SK-N-SH (cell line): ENCODE data around the gene TPSG1. TPM values are rescaled to one million over a fixed set of nuclear protein-coding genes. Genes with fewer than 3 reads are reported as not detected.

ENCODE experiments used
- CTCF ChIA-PET: fragments of 300-600, 350-600 bp; formaldehyde crosslinking; extraction: SDS; loops from one replicate; lab custom pipeline; 2021; lab: Yijun Ruan, JAX
- POLR2A ChIA-PET: fragments of 350-600 bp; sonication (Branson Sonifier 250); formaldehyde crosslinking; extraction: SDS; loops from one replicate; lab custom pipeline; 2020; ENCODE audit warnings: antibody characterized with exemption, inconsistent platforms; lab: Yijun Ruan, JAX
- DNase-seq: peaks from one replicate; pipeline ENCODE4 v3.0.0; 2012
- H2AFZ ChIP-seq: fragments of 200-600 bp; sonication (generic); 2 replicates; pipeline ENCODE4 v1.8.1; 2016; ENCODE audit warnings: antibody characterized with exemption, mild to moderate bottlenecking, low read depth
- H3F3A ChIP-seq: fragments of 200-600 bp; sonication (generic); replicated peaks from 2 replicates; pipeline ENCODE3; 2016; ENCODE audit warnings: antibody characterized with exemption, mild to moderate bottlenecking; ENCODE audit not compliant: insufficient read depth
- H3K27ac ChIP-seq, 2 experiments: fragments of 200-500 bp in 1 of 2; fragments of 200-600 bp in 1 of 2; sonication (Bioruptor generic) in 1 of 2; sonication (generic), shearing (Covaris generic) in 1 of 2; 2 replicates each; pipeline versions ENCODE4 v1.5.1 to v1.6.1; 2014 to 2016; ENCODE audit warnings: low read depth in 2 of 2, inconsistent platforms in 1 of 2, low read length in 1 of 2, mild to moderate bottlenecking in 1 of 2, mixed read lengths in 1 of 2
- H3K27me3 ChIP-seq: fragments of 200-600 bp; sonication (generic), shearing (Covaris generic); 2 replicates; pipeline ENCODE4 v1.6.1; 2016; ENCODE audit warnings: mixed run types; ENCODE audit not compliant: insufficient read depth
- H3K36me3 ChIP-seq, 2 experiments: fragments of 200-500 bp in 1 of 2; fragments of 200-600 bp in 1 of 2; sonication (Bioruptor generic) in 1 of 2; sonication (generic) in 1 of 2; replicated peaks in 1 of 2; 2 replicates each; pipeline versions ENCODE3 to v1.5.1; 2014 to 2016; ENCODE audit warnings: low read length in 1 of 2, mild to moderate bottlenecking in 1 of 2; ENCODE audit not compliant: insufficient read depth in 2 of 2, control insufficient read depth in 1 of 2
- H3K4me1 ChIP-seq, 2 experiments: fragments of 200-500 bp in 1 of 2; fragments of 200-600 bp in 1 of 2; sonication (Bioruptor generic) in 1 of 2; sonication (generic), shearing (Covaris generic) in 1 of 2; 2 replicates each; pipeline versions ENCODE4 v1.5.1 to v1.6.1; 2014 to 2016; ENCODE audit warnings: low read depth in 1 of 2, low read length in 1 of 2, mixed run types in 1 of 2; ENCODE audit not compliant: insufficient read depth in 2 of 2, control insufficient read depth in 1 of 2
- H3K4me2 ChIP-seq: fragments of 200-600 bp; sonication (generic), shearing (Covaris generic); 2 replicates; pipeline ENCODE4 v1.6.1; 2017; ENCODE audit warnings: mixed run types
- H3K4me3 ChIP-seq, 2 experiments: fragments of 200-500 bp in 1 of 2; fragments of 200-600 bp in 1 of 2; sonication (Bioruptor generic) in 1 of 2; sonication (generic), shearing (Covaris generic) in 1 of 2; 2 replicates each; pipeline versions ENCODE4 v1.5.1 to v1.8.1; 2014 to 2016; ENCODE audit warnings: low read depth in 2 of 2, inconsistent platforms in 1 of 2, low read length in 1 of 2, mild to moderate bottlenecking in 1 of 2, mixed read lengths in 1 of 2, moderate library complexity in 1 of 2
- H3K79me2 ChIP-seq: fragments of 200-600 bp; sonication (generic); 2 replicates; pipeline ENCODE4 v1.8.1; 2017; ENCODE audit warnings: mild to moderate bottlenecking; ENCODE audit not compliant: insufficient read depth
- H3K9ac ChIP-seq: fragments of 200-600 bp; sonication (generic); 2 replicates; pipeline ENCODE4 v1.6.1; 2017; ENCODE audit warnings: mixed run types
- H3K9me2 ChIP-seq: fragments of 200-600 bp; sonication (generic); 2 replicates; pipeline ENCODE4 v1.6.1; 2017; ENCODE audit warnings: mixed run types
- H3K9me3 ChIP-seq: fragments of 200-600 bp; sonication (generic); 2 replicates; pipeline ENCODE4 v1.6.1; 2017; ENCODE audit warnings: mixed run types, mild to moderate bottlenecking, moderate library complexity
- H4K20me1 ChIP-seq: fragments of 200-600 bp; sonication (generic); 2 replicates; pipeline ENCODE4 v1.6.1; 2017; ENCODE audit warnings: mild to moderate bottlenecking, mixed run types; ENCODE audit not compliant: insufficient read depth
- CHD2 ChIP-seq: fragments of 150-350 bp; IDR thresholded peaks from 2 replicates; pipeline ENCODE4 v1.6.1; 2018; ENCODE audit warnings: low read length; ENCODE audit not compliant: partially characterized antibody
- EP300 ChIP-seq, 2 experiments: IDR thresholded peaks; 2 replicates each; pipeline versions ENCODE4 v1.4.0 to v1.6.1; 2012; ENCODE audit warnings: borderline replicate concordance in 1 of 2, low read depth in 1 of 2, low read length in 1 of 2
- EZH2phosphoT487 ChIP-seq: fragments of 200-600 bp; sonication (generic); IDR thresholded peaks from 2 replicates; pipeline ENCODE4 v1.6.1; 2017; ENCODE audit warnings: low read depth, mixed run types, mild to moderate bottlenecking, antibody characterized with exemption, moderate library complexity, borderline replicate concordance
- FOSL2 ChIP-seq: IDR thresholded peaks from 2 replicates; pipeline ENCODE4 v1.4.0; 2012; ENCODE audit warnings: low read depth, mild to moderate bottlenecking, moderate library complexity, borderline replicate concordance
- FOXJ3 ChIP-seq: sonication (generic); formaldehyde crosslinking; IDR thresholded peaks from 2 replicates; pipeline ENCODE4 v1.5.1; 2020; ENCODE audit warnings: mild to moderate bottlenecking, missing genetic modification reagents
- FOXM1 ChIP-seq: IDR thresholded peaks from 2 replicates; pipeline ENCODE4 v1.4.0; 2012; ENCODE audit warnings: low read depth, mild to moderate bottlenecking
- GABPA ChIP-seq: IDR thresholded peaks from 2 replicates; pipeline ENCODE4 v1.4.0; 2012; ENCODE audit warnings: low read depth, mild to moderate bottlenecking
- JUND ChIP-seq: IDR thresholded peaks from 2 replicates; pipeline ENCODE4 v1.4.0; 2012
- MXI1 ChIP-seq: IDR thresholded peaks from 2 replicates; pipeline ENCODE4 v1.6.1; 2012; ENCODE audit warnings: mild to moderate bottlenecking, low read depth, low read length, improper control_type of control experiment
- NRF1 ChIP-seq: IDR thresholded peaks from 2 replicates; pipeline ENCODE4 v1.6.1; 2012; ENCODE audit warnings: low read depth, mild to moderate bottlenecking, low read length
- POLR2AphosphoS5 ChIP-seq: IDR thresholded peaks from 2 replicates; pipeline ENCODE4 v1.6.1; 2012; ENCODE audit warnings: low read depth, low read length
- RAD21 ChIP-seq: IDR thresholded peaks from 2 replicates; pipeline ENCODE4 v1.6.1; 2012; ENCODE audit warnings: mild to moderate bottlenecking, low read length
- RFX5 ChIP-seq: IDR thresholded peaks from 2 replicates; pipeline ENCODE4 v1.6.1; 2012; ENCODE audit warnings: mild to moderate bottlenecking, improper control_type of control experiment, low read length
- RXRA ChIP-seq: IDR thresholded peaks from 2 replicates; pipeline ENCODE4 v1.4.0; 2012; ENCODE audit warnings: low read depth, mild to moderate bottlenecking, borderline replicate concordance
- SIN3A ChIP-seq: IDR thresholded peaks from 2 replicates; pipeline ENCODE4 v1.6.1; 2012; ENCODE audit warnings: low read depth, mild to moderate bottlenecking, low read length, moderate library complexity, borderline replicate concordance
- SMC3 ChIP-seq: IDR thresholded peaks from 2 replicates; pipeline ENCODE4 v1.6.1; 2012; ENCODE audit warnings: low read depth, low read length, improper control_type of control experiment
- TCF12 ChIP-seq: IDR thresholded peaks from 2 replicates; pipeline ENCODE4 v1.4.0; 2012
- YY1 ChIP-seq: IDR thresholded peaks from 2 replicates; pipeline ENCODE4 v1.4.0; 2012; ENCODE audit warnings: low read depth, mild to moderate bottlenecking
- WGBS: methylation state at CpG from one replicate; pipeline ENCODE4 v1.1.6; 2017; ENCODE audit warnings: low lambda C conversion rate; 5-methylcytosine and 5-hydroxymethylcytosine counted together
- polyA plus RNA-seq, 3 experiments: library from polyadenylated mRNA; depleted of rRNA; stranded (reverse); fragments of >200 nt; gene quantifications; 2 replicates each; pipeline ENCODE4 v1.2.3, GENCODE V29; 2012
- TF ChIP-seq, protein P1 (sequence below): fragments of 150-350 bp; IDR thresholded peaks from 2 replicates; pipeline ENCODE4 v1.6.1; 2016; ENCODE audit warnings: mild to moderate bottlenecking, low read depth, low read length
- TF ChIP-seq, protein P2 (sequence below): IDR thresholded peaks from 2 replicates; pipeline ENCODE4 v1.4.0; 2012; ENCODE audit warnings: low read depth

TPSG1 gene
- polyA plus RNA-seq, 1 of the 3 experiments (the other 2 are of a cell fraction) = not detected

DNA sequence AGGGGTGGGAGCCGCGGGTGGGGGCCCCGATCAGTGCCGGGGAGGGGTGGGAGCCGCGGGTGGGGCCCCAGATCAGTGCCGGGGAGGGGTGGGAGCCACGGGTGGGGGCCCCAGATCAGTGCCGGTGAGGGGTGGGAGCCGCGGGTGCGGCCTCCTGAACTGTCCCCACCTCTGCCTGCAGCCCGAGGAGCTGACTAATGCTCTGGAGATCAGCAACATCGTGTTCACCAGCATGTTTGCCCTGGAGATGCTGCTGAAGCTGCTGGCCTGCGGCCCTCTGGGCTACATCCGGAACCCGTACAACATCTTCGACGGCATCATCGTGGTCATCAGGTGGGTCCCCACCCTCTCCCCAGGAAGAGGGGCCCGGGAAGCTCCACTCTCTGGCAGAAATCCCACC lies 20.1 kb downstream of the TPSG1 start:
- CTCF ChIA-PET = interaction anchor here (0.7 to 2.1 kb wide), 5 partner anchors 9 to 147 kb away, joined by 3 to 5 read pairs (median 5); no protein-coding TSS in a partner anchor
- POLR2A ChIA-PET = no interaction called here

DNA sequence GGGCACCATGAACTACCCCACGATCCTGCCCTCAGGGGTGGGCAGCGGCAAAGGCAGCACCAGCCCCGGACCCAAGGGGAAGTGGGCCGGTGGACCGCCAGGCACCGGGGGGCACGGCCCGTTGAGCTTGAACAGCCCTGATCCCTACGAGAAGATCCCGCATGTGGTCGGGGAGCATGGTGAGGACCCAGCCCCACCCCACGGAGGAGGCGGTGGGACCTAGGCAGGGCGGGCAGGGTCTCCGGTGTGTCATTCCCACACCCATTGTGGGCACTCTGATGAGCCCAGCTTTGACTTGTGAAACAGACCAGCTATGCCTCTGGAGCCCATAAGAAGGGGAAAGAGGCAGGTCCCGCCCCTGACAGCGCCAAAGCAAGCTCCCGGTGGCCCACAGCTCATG lies 22.8 kb downstream of the TPSG1 start:
- Histone ChIP-seq H3K79me2 (no peaks in the 10 kb centered on the region), H3K4me3 (no peak overlapping the region), H3F3A (no peaks in the 10 kb centered on the region), H3K4me1 (no peaks in the 10 kb centered on the region), H3K27ac (no peak overlapping the region), H3K9ac (no peak overlapping the region), H3K27me3 (peaks cover 63% of the 10 kb centered on the region), H3K36me3 (no peaks in the 10 kb centered on the region), H2AFZ (no peak overlapping the region), H3K4me2 (no peak overlapping the region), H3K9me3 (no peaks in the 10 kb centered on the region), H3K9me2 (no peaks in the 10 kb centered on the region), H4K20me1 (no peaks in the 10 kb centered on the region)
- TF ChIP-seq POLR2AphosphoS5 = no peak
- TF ChIP-seq, protein P1, sequence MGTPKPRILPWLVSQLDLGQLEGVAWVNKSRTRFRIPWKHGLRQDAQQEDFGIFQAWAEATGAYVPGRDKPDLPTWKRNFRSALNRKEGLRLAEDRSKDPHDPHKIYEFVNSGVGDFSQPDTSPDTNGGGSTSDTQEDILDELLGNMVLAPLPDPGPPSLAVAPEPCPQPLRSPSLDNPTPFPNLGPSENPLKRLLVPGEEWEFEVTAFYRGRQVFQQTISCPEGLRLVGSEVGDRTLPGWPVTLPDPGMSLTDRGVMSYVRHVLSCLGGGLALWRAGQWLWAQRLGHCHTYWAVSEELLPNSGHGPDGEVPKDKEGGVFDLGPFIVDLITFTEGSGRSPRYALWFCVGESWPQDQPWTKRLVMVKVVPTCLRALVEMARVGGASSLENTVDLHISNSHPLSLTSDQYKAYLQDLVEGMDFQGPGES = no peak
- CTCF ChIA-PET = interaction anchor here (1.6 kb wide), 1 partner anchor 8 kb away, joined by 4 read pairs; no protein-coding TSS in a partner anchor
- POLR2A ChIA-PET = no interaction called here
- DNase-seq = no peak
- 41% methylated on average over 16 of the region's 18 CpGs for WGBS

More for the DNA sequence above, 20.1 kb downstream of the TPSG1 start:
- Histone ChIP-seq H3K27ac (no peak overlapping the region), H3F3A (no peaks in the 10 kb centered on the region), H3K9me3 (no peaks in the 10 kb centered on the region), H4K20me1 (0 out of 2 replicates have a peak, but pooled peaks cover 2% of the 10 kb centered on the region), H3K9me2 (no peaks in the 10 kb centered on the region), H3K4me1 (no peaks in the 10 kb centered on the region), H2AFZ (no peak overlapping the region), H3K9ac (no peak overlapping the region), H3K36me3 (no peaks in the 10 kb centered on the region), H3K79me2 (no peaks in the 10 kb centered on the region), H3K4me2 (no peak overlapping the region), H3K4me3 (no peak overlapping the region), H3K27me3 (peaks cover 76% of the 10 kb centered on the region)
- DNase-seq = no peak
- 35% methylated on average over 5 of the region's 21 CpGs for WGBS
- TF ChIP-seq RXRA = no peak
- TF ChIP-seq JUND = no peak
- TF ChIP-seq EZH2phosphoT487 = no peak
- no peak for TF ChIP-seq TCF12
- TF ChIP-seq SMC3 = no peak
- no peak for TF ChIP-seq RAD21
- TF ChIP-seq SIN3A = no peak
- no peak for TF ChIP-seq FOXM1
- TF ChIP-seq YY1 = no peak
- no peak for TF ChIP-seq FOSL2
- TF ChIP-seq, protein P2, sequence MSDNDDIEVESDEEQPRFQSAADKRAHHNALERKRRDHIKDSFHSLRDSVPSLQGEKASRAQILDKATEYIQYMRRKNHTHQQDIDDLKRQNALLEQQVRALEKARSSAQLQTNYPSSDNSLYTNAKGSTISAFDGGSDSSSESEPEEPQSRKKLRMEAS = no peak
- TF ChIP-seq POLR2AphosphoS5 = no peak
- no peak for TF ChIP-seq NRF1
- TF ChIP-seq RFX5 = no peak
- TF ChIP-seq GABPA = no peak
- no peak for TF ChIP-seq CHD2
- TF ChIP-seq FOXJ3 (CRISPR knock-in tag) = no peak
- no peak for TF ChIP-seq EP300 (IDR thresholded peaks at IDR 0.05; ENCODE audit: borderline replicate concordance in 1 of 2, low read depth in 1 of 2, low read length in 1 of 2)
- TF ChIP-seq MXI1 = no peak
